DND-41 (cell line): ENCODE data around the gene YJEFN3.

ENCODE experiments used
- ATAC-seq: fragments of 200-7000 bp; cut with Tn5 transposase; 3 replicates; pipeline ENCODE4 v1.9.1; 2021; ENCODE audit warnings: low read depth; ENCODE audit not compliant: insufficient read depth
- DNase-seq: peaks from one replicate; pipeline ENCODE4 v3.0.0-alpha.2; 2020
- H2AFZ ChIP-seq: 2 replicates; pipeline ENCODE4 v1.6.0; 2012; ENCODE audit warnings: low read depth, low read length
- H3K27ac ChIP-seq: 2 replicates; pipeline ENCODE4 v1.5.1; 2012; ENCODE audit warnings: low read length, inconsistent platforms
- H3K27me3 ChIP-seq: fragments of 200-600 bp; sonication (generic); 2 replicates; pipeline ENCODE4 v1.6.0; 2012; ENCODE audit warnings: low read length, mild to moderate bottlenecking, inconsistent platforms; ENCODE audit not compliant: insufficient read depth, poor library complexity
- H3K36me3 ChIP-seq: 2 replicates; pipeline ENCODE4 v1.5.1; 2012; ENCODE audit warnings: low read length, inconsistent platforms; ENCODE audit not compliant: insufficient read depth
- H3K4me1 ChIP-seq: 2 replicates; pipeline ENCODE4 v1.5.1; 2012; ENCODE audit warnings: mild to moderate bottlenecking, low read length; ENCODE audit not compliant: insufficient read depth
- H3K4me2 ChIP-seq: 2 replicates; pipeline ENCODE4 v1.6.0; 2012; ENCODE audit warnings: mild to moderate bottlenecking, moderate library complexity, low read length, inconsistent platforms; ENCODE audit not compliant: insufficient read depth
- H3K4me3 ChIP-seq, 2 experiments: fragments of 200-600 bp in 1 of 2; shearing (Covaris generic) in 1 of 2; 2 replicates each; pipeline ENCODE4 v1.5.1; 2012 to 2016; ENCODE audit warnings: inconsistent platforms in 2 of 2, low read length in 2 of 2, mild to moderate bottlenecking in 2 of 2, low read depth in 1 of 2, moderate library complexity in 1 of 2
- H3K79me2 ChIP-seq: 2 replicates; pipeline ENCODE4 v1.6.0; 2012; ENCODE audit warnings: low read length, inconsistent platforms; ENCODE audit not compliant: insufficient read depth
- H3K9ac ChIP-seq: 2 replicates; pipeline ENCODE4 v1.6.0; 2012; ENCODE audit warnings: low read depth, mild to moderate bottlenecking, inconsistent platforms, low read length, moderate library complexity
- H3K9me3 ChIP-seq: 2 replicates; pipeline ENCODE4 v1.5.1; 2012; ENCODE audit warnings: low read length, moderate library complexity, mild to moderate bottlenecking, inconsistent platforms; ENCODE audit not compliant: insufficient read depth, severe bottlenecking
- H4K20me1 ChIP-seq: 2 replicates; pipeline ENCODE4 v1.6.0; 2012; ENCODE audit warnings: low read length; ENCODE audit not compliant: insufficient read depth
- CTCF ChIP-seq: IDR thresholded peaks from 2 replicates; pipeline ENCODE4 v1.5.1; 2012; ENCODE audit warnings: borderline replicate concordance, low read length, moderate library complexity, mild to moderate bottlenecking; ENCODE audit not compliant: poor library complexity, severe bottlenecking; ENCODE audit errors: extremely low read depth
- EZH2 ChIP-seq: IDR thresholded peaks from 3 replicates; pipeline ENCODE4 v1.6.1; 2012; ENCODE audit warnings: borderline replicate concordance, low read depth, mild to moderate bottlenecking, moderate library complexity, low read length, inconsistent platforms; ENCODE audit not compliant: severe bottlenecking

The YJEFN3 gene

DNA sequence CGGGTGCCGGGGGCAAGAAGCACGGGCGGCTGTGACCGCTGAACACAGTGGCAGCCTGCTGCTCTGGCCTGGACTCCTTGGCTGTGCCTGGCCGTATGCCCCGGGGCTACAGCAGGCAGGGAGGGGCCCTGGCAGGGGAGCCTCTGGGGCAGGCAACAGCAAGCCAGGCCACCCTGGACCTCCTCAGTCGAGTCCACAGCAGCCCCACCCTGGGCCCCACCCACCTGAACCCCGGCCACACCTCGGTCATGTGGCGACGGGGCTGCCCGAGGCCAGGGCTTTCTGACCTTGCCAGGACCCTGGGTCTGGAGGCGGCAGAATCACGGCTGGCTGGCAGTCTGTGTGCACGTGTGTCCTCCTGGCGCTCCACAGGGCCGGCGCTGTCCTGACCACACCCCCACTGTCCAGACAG lies 18.0 kb downstream of the YJEFN3 start:
- H3K9me3 ChIP-seq, result no peaks in the 10 kb centered on the region
- H3K27ac ChIP-seq, result no peak overlapping the region
- no peak overlapping the region for H3K4me3 ChIP-seq
- DNase-seq, result no peak
- no peaks in the 10 kb centered on the region for H3K36me3 ChIP-seq
- H4K20me1 ChIP-seq, result no peaks in the 10 kb centered on the region
- no peak overlapping the region for H3K4me2 ChIP-seq
- no peaks in the 10 kb centered on the region for H3K4me1 ChIP-seq
- no peaks in the 10 kb centered on the region for H3K27me3 ChIP-seq
- no peak for ATAC-seq
- no peak overlapping the region for H3K9ac ChIP-seq
- no peaks in the 10 kb centered on the region for H3K79me2 ChIP-seq
- TF ChIP-seq CTCF (no peak), EZH2 (no peak)
- no peak overlapping the region for H2AFZ ChIP-seq

DNA sequence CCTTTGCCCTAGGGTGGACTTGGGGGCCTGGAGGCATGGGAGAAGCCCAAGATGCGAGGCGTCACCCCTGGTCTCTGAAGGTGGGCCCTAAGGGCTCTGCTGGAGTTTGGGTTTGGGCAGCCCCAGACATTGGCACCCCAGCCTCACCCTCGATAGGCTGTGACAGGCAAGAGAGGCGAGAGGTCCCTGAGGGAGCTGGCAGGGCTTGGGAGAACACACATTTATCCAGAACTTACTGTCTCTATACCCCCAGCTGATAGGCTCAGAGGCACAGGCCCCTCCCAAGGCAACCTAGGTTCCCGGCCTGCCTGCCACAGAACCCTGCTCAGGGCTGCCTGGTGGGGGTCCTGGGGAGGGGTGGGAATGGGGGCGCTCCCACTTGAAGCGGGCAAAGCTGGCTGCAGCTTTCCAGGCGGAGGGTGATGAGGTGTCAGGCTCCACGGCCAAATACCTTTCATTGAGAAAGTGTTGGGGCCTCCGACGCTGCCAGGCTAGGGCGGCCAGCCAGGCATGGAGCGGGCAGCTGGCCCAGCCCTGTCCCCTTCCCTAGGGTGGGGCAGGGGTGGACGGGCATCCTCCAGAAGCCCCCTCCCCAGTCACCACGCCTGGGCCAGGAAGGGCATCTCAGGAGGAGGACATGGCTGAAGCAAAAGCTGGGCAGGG lies 19.1 kb downstream of the YJEFN3 start:
- DNase-seq (no peak), ATAC-seq (no peak)
- no peaks in the 10 kb centered on the region for H3K4me1 ChIP-seq
- H3K9me3 ChIP-seq, result no peaks in the 10 kb centered on the region
- no peak overlapping the region for H3K9ac ChIP-seq
- H3K4me2 ChIP-seq, result no peak overlapping the region
- no peaks in the 10 kb centered on the region for H3K79me2 ChIP-seq
- no peak for TF ChIP-seq CTCF
- no peak for TF ChIP-seq EZH2
- no peak overlapping the region for H2AFZ ChIP-seq
- H3K36me3 ChIP-seq, result no peaks in the 10 kb centered on the region
- no peaks in the 10 kb centered on the region for H4K20me1 ChIP-seq
- H3K4me3 ChIP-seq, result no peak overlapping the region
- no peaks in the 10 kb centered on the region for H3K27me3 ChIP-seq
- no peak overlapping the region for H3K27ac ChIP-seq

DNA sequence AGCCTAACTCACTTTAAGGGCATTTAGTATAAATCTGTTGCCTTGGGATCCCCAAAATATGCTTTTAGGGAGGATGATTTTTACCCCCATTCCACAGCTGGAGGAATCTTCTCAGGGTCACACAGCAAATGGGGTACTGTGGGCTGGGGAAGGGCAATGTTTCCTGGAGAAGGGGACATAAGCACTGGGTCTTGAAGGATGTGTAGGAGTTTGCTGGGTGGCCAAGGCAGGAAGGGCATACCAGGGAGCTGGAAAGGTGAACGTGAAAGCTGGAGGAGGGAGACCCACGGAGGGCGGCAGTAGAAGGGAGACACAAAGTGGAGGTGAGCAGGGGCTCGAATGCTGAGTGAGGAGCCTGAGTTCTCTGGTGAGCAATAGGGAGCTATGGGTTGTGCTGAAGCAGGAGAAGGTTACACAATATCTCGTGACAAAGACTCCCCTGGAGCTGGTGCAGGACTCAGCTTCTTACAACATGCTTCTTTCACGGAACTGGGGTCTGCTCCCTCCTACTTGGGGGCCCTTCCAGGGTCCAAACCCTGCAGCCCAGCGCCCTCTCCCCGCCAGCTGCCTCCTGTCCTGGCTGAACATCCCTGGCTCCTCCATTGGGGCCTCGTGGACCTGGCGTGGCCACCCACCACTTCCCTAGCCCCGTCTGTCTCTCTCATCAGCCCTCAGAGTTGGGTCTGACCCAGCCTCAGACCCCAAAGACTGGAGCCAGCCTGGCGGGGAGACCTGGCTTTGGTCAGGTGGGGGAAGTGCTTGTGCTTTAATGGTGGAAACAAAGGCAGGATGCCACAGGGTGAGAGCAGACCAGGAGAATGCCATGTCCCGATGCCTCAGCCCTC lies 20.4 kb downstream of the YJEFN3 start:
- Histone ChIP-seq H3K79me2 (no peaks in the 10 kb centered on the region), H3K4me1 (no peaks in the 10 kb centered on the region), H2AFZ (no peak overlapping the region), H3K4me3 (no peak overlapping the region), H3K4me2 (no peak overlapping the region), H3K9ac (no peak overlapping the region), H4K20me1 (no peaks in the 10 kb centered on the region), H3K36me3 (no peaks in the 10 kb centered on the region), H3K9me3 (no peaks in the 10 kb centered on the region), H3K27ac (no peak overlapping the region), H3K27me3 (no peaks in the 10 kb centered on the region)
- DNase-seq (no peak), ATAC-seq (no peak)
- no peak for TF ChIP-seq CTCF
- TF ChIP-seq EZH2, result no peak
